ENCODE data around the gene TADA2A. TPM values are rescaled to one million over a fixed set of nuclear protein-coding genes. Genes with fewer than 3 reads are reported as not detected.
"Not testable (repeated sequence)": the region's sequence is repeated elsewhere in the genome, so short reads cannot be mapped to it uniquely, and the experiment has no call there.

The TADA2A gene
- total RNA-seq, 1 donor from 2014 or later: 11.3 TPM

GRCh38 chr17:37392024-37392590 lies 14.6 kb upstream of the TADA2A start:
- ATAC-seq (peak; percentile 95), DNase-seq (ENCODE audit: missing footprints) (no peak)
- intact Hi-C loops (cut with DNase I): no loop called here

- intact Hi-C loops (cut with DNase I): no loop called here
- ATAC-seq: no peak
- DNase-seq (ENCODE audit: missing footprints): no peak
Measured at GRCh38 chr17:37393352-37393751, 13.3 kb upstream of the TADA2A start.

- intact Hi-C loops (cut with DNase I): no loop called here
- ATAC-seq (no peak), DNase-seq (ENCODE audit: missing footprints) (no peak)
Measured at GRCh38 chr17:37399265-37399803, 7.4 kb upstream of the TADA2A start.

GRCh38 chr17:37400505-37400904 lies 6.2 kb upstream of the TADA2A start:
- no peak for ATAC-seq
- intact Hi-C loops (cut with DNase I): no loop called here
- no peak for DNase-seq (ENCODE audit: missing footprints)

GRCh38 chr17:37405522-37405921 lies 1.2 kb upstream of the TADA2A start:
- not testable (repeated sequence) for DNase-seq (ENCODE audit: missing footprints); ATAC-seq
- intact Hi-C loops (cut with DNase I): loop anchor here (5.0 kb wide), 1 partner anchor 82 kb away; the partner anchor contains the start of gene DUSP14

GRCh38 chr17:37405955-37406634 lies 591 bp upstream of the TADA2A start:
- intact Hi-C loops (cut with DNase I): loop anchor here (2.0 to 5.0 kb wide), 2 partner anchors 47 to 81 kb away; partner anchors contain the start of gene DUSP14
- ATAC-seq (no peak), DNase-seq (ENCODE audit: missing footprints) (no peak)

DNA sequence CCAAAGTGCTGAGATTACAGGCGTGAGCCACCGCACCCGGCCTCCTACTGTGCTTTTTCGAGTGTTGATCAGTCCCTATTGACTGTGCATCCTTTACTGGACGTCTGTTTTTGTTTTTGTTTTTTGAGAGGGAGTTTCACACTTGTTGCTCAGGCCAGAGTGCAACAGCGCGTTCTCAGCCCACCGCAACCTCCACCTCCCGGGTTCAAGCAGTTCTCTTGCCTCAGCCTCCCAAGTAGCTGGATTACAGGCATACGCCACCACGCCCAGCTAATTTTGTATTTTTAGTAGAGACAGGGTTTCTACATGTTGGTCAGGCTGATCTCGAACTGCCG lies 1.4 kb downstream of the TADA2A start:
- DNase-seq (ENCODE audit: missing footprints); ATAC-seq: not testable (repeated sequence)
- intact Hi-C loops (cut with DNase I): loop anchor here (5.0 kb wide), 1 partner anchor 79 kb away; the partner anchor contains the start of gene DUSP14

DNA sequence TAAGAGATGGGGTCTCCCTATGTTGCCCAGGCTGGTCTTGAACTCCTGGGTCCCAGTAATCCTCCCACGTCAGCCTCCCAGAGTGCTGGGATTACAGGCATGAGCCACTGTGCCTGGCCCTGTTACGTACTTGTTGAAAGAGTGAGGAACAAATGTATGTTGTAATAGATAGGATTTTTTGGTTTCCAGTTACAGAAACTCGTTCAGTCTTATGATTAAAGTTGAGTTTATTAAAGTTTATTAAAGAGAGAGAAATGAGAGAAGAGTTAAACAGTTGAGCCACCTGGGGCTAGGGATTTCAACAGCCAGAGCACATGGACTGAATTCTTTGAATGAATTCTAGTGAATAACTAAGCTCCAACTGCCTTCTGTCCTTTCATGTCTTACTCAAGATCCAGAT lies 3.7 kb downstream of the TADA2A start:
- no peak for DNase-seq (ENCODE audit: missing footprints)
- no peak for ATAC-seq
- intact Hi-C loops (cut with DNase I): no loop called here

- intact Hi-C loops (cut with DNase I): no loop called here
- ATAC-seq (no peak), DNase-seq (ENCODE audit: missing footprints) (no peak)
Measured at GRCh38 chr17:37413875-37414519, 7.3 kb downstream of the TADA2A start.

DNA sequence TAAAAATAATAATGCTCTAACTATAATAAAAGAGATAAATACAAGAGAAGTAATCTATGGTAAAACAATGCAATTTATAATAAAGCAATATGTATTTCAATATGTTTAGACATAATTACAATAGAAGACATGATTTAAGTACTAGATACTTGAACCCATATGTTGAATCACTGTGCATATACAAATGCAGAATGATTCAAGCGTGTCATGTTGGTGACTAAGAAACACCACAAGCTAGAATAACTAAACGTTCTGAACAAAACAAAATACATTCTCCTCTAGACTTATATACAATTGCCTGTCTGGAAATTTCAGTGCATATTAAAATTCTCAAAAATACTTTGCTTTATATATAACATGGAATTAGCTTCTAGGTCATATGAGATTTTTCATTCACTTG lies 11.2 kb downstream of the TADA2A start:
- no peak for DNase-seq (ENCODE audit: missing footprints)
- intact Hi-C loops (cut with DNase I): no loop called here
- ATAC-seq: no peak

GRCh38 chr17:37422971-37423625 lies 16.4 kb downstream of the TADA2A start:
- intact Hi-C loops (cut with DNase I): no loop called here
- ATAC-seq (no peak), DNase-seq (ENCODE audit: missing footprints) (no peak)

DNA sequence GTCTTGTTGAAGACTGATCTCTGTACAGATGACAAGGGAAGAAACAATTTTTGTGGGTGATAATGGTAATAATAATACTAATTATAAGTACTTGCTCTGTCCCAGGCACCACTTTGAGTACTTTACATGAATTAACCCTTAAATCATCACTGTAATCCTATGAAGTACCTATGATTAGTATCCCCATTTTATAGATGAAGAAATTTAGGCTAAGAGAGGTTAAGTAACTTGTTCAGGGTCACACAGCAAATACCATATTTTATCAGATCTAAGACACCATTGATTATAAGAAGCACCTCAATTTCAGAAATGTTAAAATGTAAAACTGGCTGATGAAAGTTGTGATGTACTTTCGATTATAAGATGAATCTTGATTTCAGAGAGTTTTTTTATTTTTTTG lies 18.6 kb downstream of the TADA2A start:
- intact Hi-C loops (cut with DNase I): no loop called here
- ATAC-seq (no peak), DNase-seq (ENCODE audit: missing footprints) (no peak)

- ATAC-seq (no peak), DNase-seq (ENCODE audit: missing footprints) (no peak)
- intact Hi-C loops (cut with DNase I): no loop called here
Measured at GRCh38 chr17:37429039-37429438, 22.4 kb downstream of the TADA2A start.

GRCh38 chr17:37429453-37429852 lies 22.8 kb downstream of the TADA2A start:
- no peak for DNase-seq (ENCODE audit: missing footprints)
- intact Hi-C loops (cut with DNase I): no loop called here
- no peak for ATAC-seq

GRCh38 chr17:37430051-37430627 lies 23.5 kb downstream of the TADA2A start:
- intact Hi-C loops (cut with DNase I): loop anchor here (10.0 kb wide), 1 partner anchor 125 kb away; no protein-coding TSS in a partner anchor
- no peak for DNase-seq (ENCODE audit: missing footprints)
- no peak for ATAC-seq

- no peak for ATAC-seq
- intact Hi-C loops (cut with DNase I): loop anchor here (10.0 kb wide), 1 partner anchor 122 kb away; no protein-coding TSS in a partner anchor
- DNase-seq (ENCODE audit: missing footprints): no peak
Measured at GRCh38 chr17:37432671-37433070, 26.0 kb downstream of the TADA2A start.

DNA sequence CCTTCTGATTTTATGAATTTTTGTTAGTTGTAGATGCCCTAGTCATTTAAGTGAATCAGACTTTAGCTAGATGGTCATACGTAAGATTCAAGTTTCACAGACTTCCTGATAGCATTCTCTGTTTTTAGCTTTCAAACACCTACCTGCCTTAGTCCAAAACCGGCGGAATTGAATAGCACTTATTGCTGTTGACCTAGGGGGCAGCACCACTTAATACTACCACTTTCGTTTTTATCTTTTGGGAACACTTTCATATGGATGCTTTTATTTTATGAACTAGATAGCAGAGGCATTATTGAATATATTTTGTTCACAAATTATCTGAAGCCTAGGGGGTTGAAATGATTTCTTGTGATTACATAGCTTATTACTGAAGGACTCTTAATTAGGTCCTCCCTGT lies 31.5 kb downstream of the TADA2A start:
- DNase-seq (ENCODE audit: missing footprints) (no peak), ATAC-seq (no peak)
- intact Hi-C loops (cut with DNase I): loop anchor here (10.0 kb wide), 1 partner anchor 117 kb away; no protein-coding TSS in a partner anchor

DNA sequence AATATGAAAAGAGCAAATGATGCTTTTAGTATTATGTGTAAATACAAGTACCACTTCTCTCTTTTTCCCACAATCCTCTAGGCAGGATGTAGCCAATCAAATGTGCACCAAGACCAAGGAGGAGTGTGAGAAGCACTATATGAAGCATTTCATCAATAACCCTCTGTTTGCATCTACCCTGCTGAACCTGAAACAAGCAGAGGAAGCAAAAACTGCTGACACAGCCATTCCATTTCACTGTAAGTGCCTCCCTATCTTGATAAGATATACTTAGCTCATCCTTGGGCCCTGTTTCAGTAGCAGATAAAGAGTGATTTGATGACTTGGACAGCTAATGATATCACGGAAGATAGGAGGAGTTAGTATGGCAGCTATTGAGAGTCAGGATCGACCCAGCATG lies 33.7 kb downstream of the TADA2A start:
- ATAC-seq (no peak), DNase-seq (ENCODE audit: missing footprints) (no peak)
- intact Hi-C loops (cut with DNase I): no loop called here
